Measurements from ENCODE around the gene SLC9B2. TPM values are rescaled to one million over a fixed set of nuclear protein-coding genes. Genes with fewer than 3 reads are reported as not detected.
A peak's percentile ranks its signal among the peaks of the same experiment; 100 is the strongest.

Gene SLC9B2
- total RNA-seq, 1 experiment from 2014 or later, result 91.0 TPM

DNA sequence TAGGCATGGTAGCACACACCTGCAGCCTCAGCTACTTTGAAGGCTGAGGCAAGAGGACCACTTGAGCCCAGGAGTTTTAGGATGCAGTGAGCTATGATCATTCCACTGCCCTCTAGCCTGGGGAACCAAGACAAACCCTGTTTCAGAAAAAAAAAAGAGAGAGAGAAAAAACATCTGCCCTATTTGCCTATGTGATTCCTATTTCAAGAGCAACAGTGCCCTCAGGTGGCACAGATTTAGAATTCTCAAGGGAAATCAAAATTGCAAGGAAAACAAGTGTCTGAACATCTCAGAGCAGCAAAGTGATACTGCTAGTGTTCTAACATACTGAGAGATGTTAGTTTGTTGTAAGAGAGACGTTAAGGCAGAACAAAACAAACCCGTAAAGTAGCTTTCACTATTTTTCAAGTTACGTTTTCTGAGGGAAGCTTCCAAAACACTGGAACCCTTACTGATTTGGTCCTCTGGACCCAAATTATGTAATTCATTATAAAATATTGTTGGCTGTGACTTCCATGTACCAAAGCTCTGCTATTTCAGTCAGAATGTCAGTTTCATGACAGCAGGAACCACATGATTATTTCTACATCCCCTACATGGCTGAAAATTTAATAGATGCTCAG, 15.2 kb upstream of the SLC9B2 start:
- Histone ChIP-seq H3K9ac (ENCODE audit: low read length) (peak overlapping the region; percentile 50), H2AFZ (ENCODE audit: low read length) (peak overlapping the region; percentile 47; the same call in 1 of the 2 replicates), H3K9me2 (replicated peaks; ENCODE audit: insufficient read depth, low read length) (no peaks in the 10 kb centered on the region), H3K79me2 (ENCODE audit: low read length) (no peaks in the 10 kb centered on the region), H3K27ac (ENCODE audit: low read length) (peak overlapping the region; percentile 21; the same call in 1 of the 2 replicates), H3K36me3 (ENCODE audit: insufficient read depth, low read length) (peaks cover 4% of the 10 kb centered on the region; the same call in 1 of the 2 replicates), H3K27me3 (ENCODE audit: low read length) (no peaks in the 10 kb centered on the region), H3K4me1 (ENCODE audit: low read length) (peaks cover 35% of the 10 kb centered on the region), H3K4me3 (ENCODE audit: low read length) (peak overlapping the region; percentile 41), H3K4me2 (ENCODE audit: low read depth, low read length, poor library complexity, severe bottlenecking) (peak overlapping the region; percentile 72), H3K9me3 (ENCODE audit: low read length) (no peaks in the 10 kb centered on the region), H4K20me1 (ENCODE audit: insufficient read depth, low read depth, low read length) (no peaks in the 10 kb centered on the region)
- DNase-seq, result peak; percentile 92

DNA sequence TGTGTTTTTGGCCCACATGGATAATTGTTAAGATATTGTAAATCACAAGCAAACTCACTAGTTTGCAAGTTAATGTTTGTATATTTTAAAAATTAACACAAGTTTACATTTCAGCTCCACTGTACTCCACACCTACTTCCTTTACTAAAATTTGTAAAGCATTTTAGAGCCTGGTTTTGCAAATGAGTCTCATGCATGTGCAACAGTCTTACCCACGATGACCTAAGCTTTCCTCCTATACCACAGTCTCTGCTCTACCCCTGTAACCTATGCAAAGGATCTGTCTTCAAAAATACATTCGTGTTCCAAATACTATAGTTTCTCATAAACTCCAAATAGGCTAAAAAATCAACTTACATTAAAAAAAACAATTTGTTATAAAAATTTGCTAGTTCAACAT, 12.9 kb upstream of the SLC9B2 start:
- DNase-seq, result no peak
- Histone ChIP-seq H3K27me3 (ENCODE audit: low read length) (no peaks in the 10 kb centered on the region), H3K9me3 (ENCODE audit: low read length) (no peaks in the 10 kb centered on the region), H4K20me1 (ENCODE audit: insufficient read depth, low read depth, low read length) (no peaks in the 10 kb centered on the region), H2AFZ (ENCODE audit: low read length) (no peak overlapping the region), H3K4me3 (ENCODE audit: low read length) (no peak overlapping the region), H3K27ac (ENCODE audit: low read length) (no peak overlapping the region), H3K79me2 (ENCODE audit: low read length) (no peaks in the 10 kb centered on the region), H3K9ac (ENCODE audit: low read length) (no peak overlapping the region), H3K4me2 (ENCODE audit: low read depth, low read length, poor library complexity, severe bottlenecking) (no peak overlapping the region), H3K9me2 (replicated peaks; ENCODE audit: insufficient read depth, low read length) (no peaks in the 10 kb centered on the region), H3K36me3 (ENCODE audit: insufficient read depth, low read length) (peaks cover 4% of the 10 kb centered on the region), H3K4me1 (ENCODE audit: low read length) (peaks cover 35% of the 10 kb centered on the region)

DNA sequence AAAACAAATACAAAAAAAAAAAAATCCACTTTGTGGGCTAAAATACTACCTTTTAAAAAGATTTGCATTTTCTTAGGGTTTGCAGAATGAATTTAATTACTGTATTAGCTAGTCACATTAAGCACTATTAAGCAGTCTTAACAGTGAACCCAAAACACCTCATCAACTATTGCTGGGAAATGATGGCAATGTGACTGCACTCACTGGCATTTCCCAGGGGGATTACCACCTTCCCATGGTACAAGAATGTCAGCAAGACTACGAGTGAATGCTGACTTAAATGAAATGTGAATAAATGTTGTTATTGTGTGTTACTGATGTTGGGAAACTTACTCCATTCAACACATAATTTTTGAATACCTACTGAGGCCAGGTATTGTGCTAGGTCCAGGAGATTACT, 10.0 kb upstream of the SLC9B2 start:
- Histone ChIP-seq H3K36me3 (ENCODE audit: insufficient read depth, low read length) (peaks cover 4% of the 10 kb centered on the region), H4K20me1 (ENCODE audit: insufficient read depth, low read depth, low read length) (no peaks in the 10 kb centered on the region), H3K4me3 (ENCODE audit: low read length) (no peak overlapping the region), H2AFZ (ENCODE audit: low read length) (no peak overlapping the region), H3K9me2 (replicated peaks; ENCODE audit: insufficient read depth, low read length) (no peaks in the 10 kb centered on the region), H3K27ac (ENCODE audit: low read length) (no peak overlapping the region), H3K9me3 (ENCODE audit: low read length) (no peaks in the 10 kb centered on the region), H3K4me1 (ENCODE audit: low read length) (peaks cover 14% of the 10 kb centered on the region), H3K79me2 (ENCODE audit: low read length) (no peaks in the 10 kb centered on the region), H3K4me2 (ENCODE audit: low read depth, low read length, poor library complexity, severe bottlenecking) (no peak overlapping the region), H3K9ac (ENCODE audit: low read length) (no peak overlapping the region), H3K27me3 (ENCODE audit: low read length) (no peaks in the 10 kb centered on the region)
- no peak for DNase-seq

DNA sequence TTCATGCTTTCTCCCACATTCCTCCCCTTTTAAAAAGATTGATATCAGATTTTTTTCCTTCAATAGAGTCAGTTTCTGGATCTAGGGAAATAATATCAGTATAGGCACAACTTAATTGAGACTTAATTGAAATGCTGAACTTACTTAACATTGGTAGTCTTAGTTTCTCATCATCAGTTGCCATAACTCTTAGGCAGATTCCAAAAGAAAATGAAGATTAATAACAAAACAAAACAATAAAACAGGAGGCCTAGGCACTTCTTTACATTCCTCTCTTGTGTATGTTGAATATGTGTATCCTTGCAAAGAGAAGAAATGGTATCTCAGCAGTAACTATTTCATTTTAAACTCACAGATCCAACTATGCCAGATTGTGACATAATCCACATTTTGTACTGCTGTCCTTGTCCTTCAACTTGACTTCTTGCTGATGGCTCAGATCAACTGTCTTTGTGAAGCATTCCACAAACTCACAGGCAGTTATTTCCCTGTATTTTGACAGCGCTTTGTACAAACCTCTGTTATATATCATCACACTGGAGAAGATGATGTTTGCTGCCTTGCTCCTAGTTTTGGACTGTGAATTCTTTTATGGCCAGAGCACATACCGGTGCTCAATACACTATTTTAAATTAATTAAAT, 9.1 kb upstream of the SLC9B2 start:
- H3K79me2 ChIP-seq (ENCODE audit: low read length), result no peaks in the 10 kb centered on the region
- H4K20me1 ChIP-seq (ENCODE audit: insufficient read depth, low read depth, low read length), result no peaks in the 10 kb centered on the region
- peaks cover 8% of the 10 kb centered on the region for H3K4me1 ChIP-seq (ENCODE audit: low read length)
- no peak overlapping the region for H3K9ac ChIP-seq (ENCODE audit: low read length)
- H3K4me2 ChIP-seq (ENCODE audit: low read depth, low read length, poor library complexity, severe bottlenecking), result no peak overlapping the region
- H3K36me3 ChIP-seq (ENCODE audit: insufficient read depth, low read length), result peaks cover 4% of the 10 kb centered on the region
- no peak for DNase-seq
- no peak overlapping the region for H3K4me3 ChIP-seq (ENCODE audit: low read length)
- no peaks in the 10 kb centered on the region for H3K27me3 ChIP-seq (ENCODE audit: low read length)
- H2AFZ ChIP-seq (ENCODE audit: low read length), result no peak overlapping the region
- H3K27ac ChIP-seq (ENCODE audit: low read length), result no peak overlapping the region
- no peaks in the 10 kb centered on the region for H3K9me3 ChIP-seq (ENCODE audit: low read length)
- H3K9me2 ChIP-seq (replicated peaks; ENCODE audit: insufficient read depth, low read length), result no peaks in the 10 kb centered on the region

DNA sequence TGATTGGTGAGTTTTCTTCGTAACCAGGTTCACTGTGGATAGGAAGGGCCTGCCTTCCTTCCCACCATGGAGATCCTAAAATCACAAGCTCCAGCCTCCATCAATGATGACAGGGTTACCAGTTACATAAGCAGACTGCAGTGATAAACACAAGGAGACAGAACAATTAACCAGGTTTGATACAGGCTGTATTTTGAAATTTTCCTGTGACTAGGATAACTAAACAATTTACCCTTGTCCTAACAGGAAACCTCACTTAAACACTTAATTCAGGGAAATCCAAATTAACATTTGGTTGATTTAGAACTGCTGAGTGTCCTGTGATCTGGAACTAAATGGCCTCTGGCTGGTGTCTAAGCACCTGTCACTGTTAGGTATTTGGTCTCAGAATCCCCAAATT, 3.1 kb upstream of the SLC9B2 start:
- no peak for DNase-seq
- peaks cover 34% of the 10 kb centered on the region for H3K4me1 ChIP-seq (ENCODE audit: low read length)
- H3K27me3 ChIP-seq (ENCODE audit: low read length), result no peaks in the 10 kb centered on the region
- H3K27ac ChIP-seq (ENCODE audit: low read length), result 0 out of 2 replicates have a peak overlapping the region, but pooled peaks have one; percentile 8
- H3K36me3 ChIP-seq (ENCODE audit: insufficient read depth, low read length), result no peaks in the 10 kb centered on the region
- H3K4me2 ChIP-seq (ENCODE audit: low read depth, low read length, poor library complexity, severe bottlenecking), result no peak overlapping the region
- H2AFZ ChIP-seq (ENCODE audit: low read length), result no peak overlapping the region
- peaks cover 25% of the 10 kb centered on the region for H3K79me2 ChIP-seq (ENCODE audit: low read length)
- H3K9ac ChIP-seq (ENCODE audit: low read length), result no peak overlapping the region
- no peaks in the 10 kb centered on the region for H3K9me3 ChIP-seq (ENCODE audit: low read length)
- H3K9me2 ChIP-seq (replicated peaks; ENCODE audit: insufficient read depth, low read length), result no peaks in the 10 kb centered on the region
- H4K20me1 ChIP-seq (ENCODE audit: insufficient read depth, low read depth, low read length), result no peaks in the 10 kb centered on the region
- H3K4me3 ChIP-seq (ENCODE audit: low read length), result no peak overlapping the region

DNA sequence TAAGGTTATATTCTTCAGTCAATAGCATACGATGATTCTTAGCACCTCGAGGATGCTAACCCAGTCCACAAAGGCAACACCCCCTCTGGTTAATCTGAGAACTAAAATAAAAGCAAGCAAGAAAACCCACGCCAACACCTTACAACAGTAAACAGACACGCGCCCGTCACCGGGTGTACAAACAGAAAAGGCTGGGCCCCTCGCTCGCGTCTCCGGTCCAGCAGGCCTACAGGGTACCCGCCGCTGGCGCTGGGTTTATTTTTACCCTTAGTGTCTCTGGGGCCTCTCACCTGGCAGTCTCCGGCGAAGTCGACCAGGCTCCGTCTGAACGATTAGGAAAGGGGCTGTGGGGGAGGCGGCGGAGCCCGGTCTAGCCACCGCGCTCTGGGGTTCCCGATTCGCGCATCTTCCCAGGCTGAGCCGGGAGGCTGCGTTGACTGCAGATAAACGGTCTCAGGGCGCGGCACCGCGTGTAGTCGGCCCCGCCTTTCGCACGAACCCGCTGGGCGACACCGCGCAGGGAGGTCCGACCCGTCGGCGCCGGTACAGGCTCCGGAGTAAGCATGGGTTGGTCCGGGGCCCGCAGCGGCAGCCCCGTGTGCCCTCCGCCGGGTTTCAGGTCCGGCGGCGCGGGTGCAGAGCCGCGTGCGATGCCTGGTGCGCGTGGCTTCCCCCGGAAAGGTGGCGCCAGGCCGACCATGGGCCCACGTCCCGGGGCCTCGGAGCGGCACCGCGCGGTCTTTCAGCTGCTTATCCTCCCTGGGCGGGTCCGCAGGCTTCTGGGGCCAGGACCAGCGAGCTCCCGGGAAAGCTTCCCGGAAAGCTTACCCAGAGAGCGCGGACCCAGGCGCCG, 441 bp downstream of the SLC9B2 start:
- Histone ChIP-seq H3K27me3 (ENCODE audit: low read length) (no peaks in the 10 kb centered on the region), H3K4me3 (ENCODE audit: low read length) (peak overlapping the region; percentile 95), H3K27ac (ENCODE audit: low read length) (peak overlapping the region; percentile 88), H3K9me2 (replicated peaks; ENCODE audit: insufficient read depth, low read length) (no peaks in the 10 kb centered on the region), H3K4me1 (ENCODE audit: low read length) (peaks cover 56% of the 10 kb centered on the region), H3K9ac (ENCODE audit: low read length) (peak overlapping the region; percentile 98), H3K9me3 (ENCODE audit: low read length) (no peaks in the 10 kb centered on the region), H3K36me3 (ENCODE audit: insufficient read depth, low read length) (peaks cover 17% of the 10 kb centered on the region), H4K20me1 (ENCODE audit: insufficient read depth, low read depth, low read length) (no peaks in the 10 kb centered on the region), H3K4me2 (ENCODE audit: low read depth, low read length, poor library complexity, severe bottlenecking) (peak overlapping the region; percentile 93), H2AFZ (ENCODE audit: low read length) (peak overlapping the region; percentile 77), H3K79me2 (ENCODE audit: low read length) (peaks cover 60% of the 10 kb centered on the region)
- peak; percentile 85 for DNase-seq

DNA sequence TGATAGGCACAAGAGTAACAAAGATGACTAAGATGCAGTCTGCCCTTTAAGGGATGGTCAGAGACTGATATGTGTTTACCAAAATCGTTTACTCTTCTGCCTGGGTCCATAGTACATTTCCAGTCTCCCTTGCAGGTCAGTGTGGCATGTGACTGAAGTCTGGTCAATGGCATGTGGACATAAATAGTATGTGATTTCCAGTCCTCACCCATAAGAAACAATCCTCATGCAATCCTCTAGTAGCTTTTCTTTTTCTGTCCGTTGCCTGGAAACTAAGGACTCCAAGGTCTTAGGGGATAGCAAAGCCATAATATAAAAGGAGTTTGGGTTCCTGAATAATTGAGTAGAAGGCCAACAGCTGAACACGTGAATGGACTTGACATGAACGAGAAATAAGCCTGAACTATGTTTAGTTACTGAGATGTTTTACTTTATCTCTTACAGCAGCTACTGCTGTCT, 1.1 kb downstream of the SLC9B2 start:
- Histone ChIP-seq H3K4me3 (ENCODE audit: low read length) (peak overlapping the region; percentile 95), H3K36me3 (ENCODE audit: insufficient read depth, low read length) (peaks cover 17% of the 10 kb centered on the region), H3K9me3 (ENCODE audit: low read length) (no peaks in the 10 kb centered on the region), H4K20me1 (ENCODE audit: insufficient read depth, low read depth, low read length) (no peaks in the 10 kb centered on the region), H3K4me2 (ENCODE audit: low read depth, low read length, poor library complexity, severe bottlenecking) (peak overlapping the region; percentile 93), H3K27ac (ENCODE audit: low read length) (peak overlapping the region; percentile 88), H3K79me2 (ENCODE audit: low read length) (peaks cover 66% of the 10 kb centered on the region), H3K9me2 (replicated peaks; ENCODE audit: insufficient read depth, low read length) (no peaks in the 10 kb centered on the region), H2AFZ (ENCODE audit: low read length) (peak overlapping the region; percentile 77; the same call in 1 of the 2 replicates), H3K9ac (ENCODE audit: low read length) (peak overlapping the region; percentile 98), H3K27me3 (ENCODE audit: low read length) (no peaks in the 10 kb centered on the region), H3K4me1 (ENCODE audit: low read length) (peaks cover 56% of the 10 kb centered on the region)
- peak; percentile 68 for DNase-seq
